ENCODE results near the gene KCNS3. TPM values are rescaled to one million over a fixed set of nuclear protein-coding genes. Genes with fewer than 3 reads are reported as not detected.

The KCNS3 gene
- total and polyA plus RNA-seq, 2 of the 13 experiments (the other 11 are each of a cell fraction or from before 2014, with no cell fraction given), result not detected

- Histone ChIP-seq H3K9ac (ENCODE audit: insufficient read depth, low read depth, low read length) (no peak overlapping the region), H4K20me1 (ENCODE audit: insufficient read depth, low read length) (no peaks in the 10 kb centered on the region), H3K79me2 (ENCODE audit: insufficient read depth, low read length) (no peaks in the 10 kb centered on the region), H3K4me3 (replicated peaks in 1 of 3; ENCODE audit: insufficient read depth in 1 of 3, low read depth in 2 of 3, low read length in 3 of 3) (no peak overlapping the region), H3K9me3 (ENCODE audit: low read length) (no peaks in the 10 kb centered on the region), H3K36me3 (replicated peaks in 1 of 2; ENCODE audit: control insufficient read depth in 1 of 2, insufficient read depth in 2 of 2, low read length in 2 of 2) (no peaks in the 10 kb centered on the region), H3K4me1 (ENCODE audit: insufficient read depth, low read length) (no peaks in the 10 kb centered on the region), H3K4me2 (ENCODE audit: low read depth, low read length) (no peak overlapping the region), H3K27me3 (ENCODE audit: control insufficient read depth in 1 of 2, insufficient read depth in 2 of 2, low read length in 2 of 2) (no peaks in the 10 kb centered on the region), H2AFZ (ENCODE audit: low read length) (no peak overlapping the region), H3K27ac (ENCODE audit: extremely low read length, insufficient read depth, low read length) (no peak overlapping the region)
- ChIA-PET CTCF (ENCODE audit: low intra/inter-chr PET ratio, low total read pairs) (no interaction called here), POLR2A (no interaction called here)
- intact Hi-C loops (cut with micrococcal nuclease; ENCODE audit: unreplicated experiment) (no loop called here), in situ Hi-C loops (cut with HindIII; ENCODE audit: extremely low pct_ligation_motif_present, low pct_unique_long_range_greater_than_20kb) (no loop called here)
- no TSS peak for BruUV-seq (replicated peaks)
- ATAC-seq (no peak), DNase-seq (ENCODE audit: low spot score) (no peak), FAIRE-seq (no peak)
- WGBS (ENCODE audit: low lambda C conversion rate), result 0% methylated on average over 2 of the region's 2 CpGs
- TF ChIP-seq ZNF275 (CRISPR knock-in tag; IDR thresholded peaks at IDR 0.05; ENCODE audit: borderline replicate concordance) (no peak), DDIT3 (CRISPR knock-in tag; IDR thresholded peaks at IDR 0.05) (no peak), NR2F6 (IDR thresholded peaks at IDR 0.05) (no peak), NR2F6 (CRISPR knock-in tag; IDR thresholded peaks at IDR 0.05) (no peak), ZNF292 (CRISPR knock-in tag; IDR thresholded peaks at IDR 0.05; ENCODE audit: borderline replicate concordance, low read depth) (no peak), TRIM22 (IDR thresholded peaks at IDR 0.05) (no peak), THAP9 (CRISPR knock-in tag; IDR thresholded peaks at IDR 0.05; ENCODE audit: borderline replicate concordance) (no peak), MEIS2 (CRISPR knock-in tag; IDR thresholded peaks at IDR 0.05) (no peak), ZNF460 (CRISPR knock-in tag; IDR thresholded peaks at IDR 0.05; ENCODE audit: borderline replicate concordance) (no peak), TEAD3 (CRISPR knock-in tag; optimal IDR thresholded peaks at IDR 0.05; ENCODE audit: borderline replicate concordance) (no peak), SP4 (CRISPR knock-in tag; IDR thresholded peaks at IDR 0.05) (no peak), MBD4 (IDR thresholded peaks at IDR 0.05; ENCODE audit: borderline replicate concordance, low read length) (no peak), SAFB2 (CRISPR knock-in tag; IDR thresholded peaks at IDR 0.05; ENCODE audit: borderline replicate concordance, low read depth) (no peak), BRD4 (CRISPR knock-in tag; IDR thresholded peaks at IDR 0.05) (no peak), ZNF577 (CRISPR knock-in tag; IDR thresholded peaks at IDR 0.05; ENCODE audit: borderline replicate concordance, low read depth) (no peak), HOXA9 (CRISPR knock-in tag; IDR thresholded peaks at IDR 0.05; ENCODE audit: borderline replicate concordance) (no peak), DR1 (CRISPR knock-in tag; IDR thresholded peaks at IDR 0.05) (no peak), RFXANK (CRISPR knock-in tag; IDR thresholded peaks at IDR 0.05) (no peak), PPARG (CRISPR knock-in tag; conservative IDR thresholded peaks at IDR 0.05) (no peak)
Measured at GRCh38 chr2:17975401-17975800, 96.9 kb downstream of the KCNS3 start.
